GM19372 (cell line): ENCODE data around the gene HLA-DMA.
"Not testable (repeated sequence)": the region's sequence is repeated elsewhere in the genome, so short reads cannot be mapped to it uniquely, and the experiment has no call there.

ENCODE experiments used
- ATAC-seq: cut with Tn5 transposase; IDR thresholded peaks from one replicate; pipeline ENCODE4 v1.9.1; 2021; ENCODE audit warnings: mild to moderate bottlenecking, low read depth, moderate library complexity; ENCODE audit not compliant: unreplicated experiment

Gene HLA-DMA

DNA sequence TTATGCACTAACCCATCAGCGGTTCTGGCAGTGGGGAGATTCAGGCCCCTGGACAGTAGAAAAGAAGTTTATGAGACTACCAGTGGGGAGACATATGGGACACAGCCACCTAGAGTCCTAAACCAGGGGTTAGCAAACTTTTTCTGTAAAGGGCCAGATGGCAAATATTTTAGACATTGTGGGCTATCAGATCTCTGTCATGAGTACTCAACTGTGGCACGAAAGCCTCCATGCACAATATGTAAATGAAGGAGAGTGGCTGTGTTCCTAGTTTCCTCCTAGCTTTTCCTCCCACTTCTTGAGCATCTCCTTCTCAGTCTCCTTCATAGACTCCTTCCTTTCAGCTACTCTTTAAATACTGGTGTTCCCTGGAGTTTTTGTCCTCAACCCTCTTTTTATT lies 3.3 kb upstream of the HLA-DMA start:
- ATAC-seq, result no peak

DNA sequence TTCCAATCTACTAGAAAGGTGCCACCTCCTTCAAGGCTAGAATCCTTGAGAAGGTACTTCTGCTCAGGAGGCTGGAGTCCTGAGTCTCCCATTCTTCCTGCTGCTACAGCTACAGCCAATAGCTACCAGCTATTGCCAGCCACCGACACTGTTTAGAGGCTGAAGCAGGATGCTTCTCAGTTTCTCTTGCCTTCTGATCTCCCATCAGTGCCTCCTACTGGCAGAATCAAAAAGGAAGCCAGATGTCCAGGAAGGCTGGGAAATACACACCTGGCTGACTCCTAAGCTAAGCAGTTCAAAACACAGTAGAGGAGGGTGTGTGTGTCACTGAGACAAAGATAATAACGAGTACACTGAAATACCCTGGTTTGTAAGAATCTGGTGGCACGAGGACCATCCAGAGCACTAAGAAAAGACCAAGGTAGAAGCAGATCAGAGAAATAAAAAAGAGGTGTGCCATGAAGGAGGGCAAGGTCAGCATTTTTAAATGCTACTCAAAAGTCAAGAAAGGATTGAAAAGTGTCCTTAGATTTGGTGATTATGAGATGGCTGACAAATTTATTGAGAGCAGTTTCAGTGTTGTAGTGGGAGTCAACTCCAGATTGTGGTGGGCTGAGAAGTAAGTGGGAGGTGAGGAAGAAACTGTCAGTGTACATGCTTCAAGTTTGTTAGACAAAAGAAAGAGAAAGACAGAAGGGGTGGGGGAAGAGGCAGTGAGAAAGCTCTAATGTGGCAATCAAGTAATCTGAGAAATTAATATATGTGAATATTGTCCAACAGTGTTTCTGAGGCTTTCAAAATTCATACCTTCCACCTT lies 2.3 kb upstream of the HLA-DMA start:
- no peak for ATAC-seq

DNA sequence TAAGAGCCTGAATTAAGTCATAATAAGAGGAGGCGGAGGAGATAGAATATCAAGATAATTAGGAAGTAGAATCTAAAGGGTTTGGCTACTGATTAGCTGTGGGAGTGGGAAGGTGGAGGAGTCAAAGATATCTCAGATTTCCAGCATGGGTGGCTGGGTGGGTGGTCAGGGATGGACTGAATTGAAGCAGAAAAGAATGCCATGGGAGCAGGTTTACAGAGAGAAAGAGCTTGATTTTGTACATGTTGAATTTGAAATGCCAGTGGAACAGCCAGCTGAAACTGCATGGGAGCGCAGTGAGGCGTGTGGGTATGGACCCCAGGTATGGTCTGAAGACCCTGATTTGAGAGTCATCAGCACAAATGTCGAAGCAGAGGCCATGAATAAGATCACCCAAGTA lies 1.4 kb upstream of the HLA-DMA start:
- no peak for ATAC-seq

DNA sequence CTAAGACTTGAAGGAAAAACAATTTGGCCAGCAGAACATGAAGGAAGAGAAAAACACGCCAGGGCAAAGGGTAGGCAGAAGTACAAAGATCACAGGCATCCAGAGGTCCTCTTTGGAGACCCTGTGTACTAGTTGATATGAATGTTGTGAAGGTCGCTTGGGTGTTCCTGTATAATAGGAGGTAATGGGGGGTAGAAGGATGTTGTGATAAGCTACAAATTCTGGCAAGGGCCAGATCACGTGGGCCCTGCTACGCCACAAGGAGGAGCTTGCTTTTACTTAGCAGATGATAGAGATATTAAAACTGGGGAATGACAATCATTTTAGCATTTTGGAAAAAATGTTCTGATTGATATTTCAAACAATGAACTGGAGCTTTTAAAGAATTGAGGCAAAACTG lies 878 bp upstream of the HLA-DMA start:
- no peak for ATAC-seq

DNA sequence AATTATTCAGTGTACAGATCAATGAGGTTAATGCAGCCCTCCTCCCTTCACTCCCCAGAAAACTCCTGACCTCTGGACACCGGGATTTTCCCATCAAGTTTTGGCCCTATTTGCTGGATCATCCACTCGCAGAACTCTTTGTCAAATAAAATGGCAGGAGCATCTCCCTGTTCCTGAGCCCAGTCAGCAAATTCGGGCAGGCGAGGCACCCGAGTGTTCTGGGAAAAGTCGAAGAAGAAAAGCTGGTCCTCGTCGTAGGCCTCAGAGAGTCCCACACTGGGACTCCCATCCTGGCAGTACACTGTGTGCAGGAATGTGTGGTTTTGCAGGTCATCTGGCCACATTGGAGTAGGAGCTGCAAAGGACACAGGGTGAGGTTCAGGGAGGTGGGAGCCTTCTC lies 2.4 kb downstream of the HLA-DMA start:
- no peak for ATAC-seq

DNA sequence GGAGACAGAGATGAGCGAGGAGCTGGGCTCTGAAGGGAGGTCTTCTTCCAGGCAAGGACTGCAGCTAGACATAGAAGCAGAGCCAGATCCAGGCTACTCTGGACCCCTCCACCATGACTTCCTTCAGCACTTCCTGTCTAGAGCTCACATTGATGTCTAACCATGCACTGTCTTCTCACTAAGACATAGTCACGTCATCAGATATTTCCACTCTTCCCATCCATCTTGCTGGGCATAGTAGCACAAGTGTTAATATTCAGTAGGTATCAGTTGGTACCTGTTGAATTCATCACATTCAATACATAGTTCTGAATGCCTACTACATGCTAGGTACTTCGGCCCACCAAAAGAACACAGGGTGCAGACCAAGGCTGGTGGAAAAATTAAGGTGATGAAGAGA lies 2.9 kb downstream of the HLA-DMA start:
- no peak for ATAC-seq

DNA sequence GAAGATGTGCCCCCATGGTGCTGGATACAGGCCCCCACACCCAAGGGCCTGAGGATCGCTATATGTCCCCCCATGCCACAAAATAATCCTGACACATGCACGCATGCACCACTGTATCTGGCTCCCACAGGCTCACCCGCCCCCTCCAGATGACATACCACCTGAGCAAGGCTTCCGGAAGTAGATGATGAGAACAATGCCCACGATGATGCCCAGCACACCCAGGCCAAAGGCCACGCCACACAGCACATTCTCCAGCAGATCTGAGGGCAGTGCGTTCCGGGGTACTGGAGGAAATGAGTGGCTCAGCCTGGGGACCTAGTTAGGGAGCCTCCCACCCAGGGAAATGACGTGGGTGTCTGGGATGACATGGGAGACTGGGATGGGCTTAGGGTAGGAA lies 3.8 kb downstream of the HLA-DMA start:
- no peak for ATAC-seq

DNA sequence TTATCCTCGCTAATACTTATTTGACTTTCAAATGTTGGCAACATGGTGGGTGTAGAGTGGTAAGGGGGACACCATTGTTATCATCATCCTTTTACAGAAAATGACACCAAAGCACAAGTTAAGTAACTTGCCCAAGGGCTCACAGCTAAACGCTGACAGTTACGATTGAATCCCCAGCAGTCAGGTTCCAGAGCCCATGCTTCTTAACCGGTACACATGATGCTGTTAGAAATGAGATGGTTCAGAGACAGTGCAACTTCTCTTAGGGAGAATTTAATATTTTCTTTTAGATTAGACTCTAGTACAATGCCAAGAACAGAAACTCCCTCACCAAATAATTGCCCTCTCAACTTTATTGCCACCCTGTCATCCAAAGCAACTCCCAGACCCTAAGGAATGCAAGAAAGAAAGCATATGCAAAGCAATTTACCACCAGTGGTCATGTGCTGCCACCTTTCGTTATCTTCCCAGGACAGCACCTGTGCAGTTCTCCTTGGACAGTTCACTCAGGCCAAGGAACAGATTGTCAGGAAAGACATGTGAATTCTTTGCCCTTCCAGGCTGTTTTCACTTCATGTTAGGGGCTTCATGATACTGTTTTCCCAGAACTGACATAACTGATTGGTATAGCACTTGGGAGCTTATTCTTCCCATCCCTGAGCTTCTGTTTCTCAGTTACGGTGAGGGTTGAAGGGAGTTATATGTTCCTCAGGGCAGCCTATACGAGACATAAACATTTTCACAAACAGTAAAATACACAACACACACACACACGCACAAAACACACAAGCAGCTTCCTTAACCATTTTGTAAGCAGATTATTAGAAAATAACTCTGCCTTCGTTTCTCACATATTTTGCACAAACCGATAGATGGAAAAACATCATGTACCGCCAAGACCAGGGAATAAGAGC lies 5.1 kb downstream of the HLA-DMA start:
- ATAC-seq, result no peak

DNA sequence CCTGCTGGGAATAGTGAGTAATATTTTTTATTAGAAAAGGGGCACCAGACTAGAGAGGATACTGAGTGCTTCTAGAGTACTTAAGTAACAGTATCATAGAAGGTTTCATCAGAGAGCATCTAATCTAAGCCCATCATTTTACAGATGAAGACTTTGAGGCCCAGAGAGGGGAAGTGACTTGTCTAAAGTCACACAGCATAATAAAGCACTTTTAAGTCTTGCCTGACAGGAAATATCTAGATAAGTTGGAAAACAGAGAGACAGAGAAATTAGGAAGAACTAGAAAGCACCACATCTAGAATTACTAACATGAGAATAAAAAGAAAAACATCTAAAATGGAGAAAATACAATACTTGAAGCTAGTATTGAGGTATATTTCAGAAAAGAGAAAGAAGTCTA lies 6.0 kb downstream of the HLA-DMA start:
- ATAC-seq, result no peak

DNA sequence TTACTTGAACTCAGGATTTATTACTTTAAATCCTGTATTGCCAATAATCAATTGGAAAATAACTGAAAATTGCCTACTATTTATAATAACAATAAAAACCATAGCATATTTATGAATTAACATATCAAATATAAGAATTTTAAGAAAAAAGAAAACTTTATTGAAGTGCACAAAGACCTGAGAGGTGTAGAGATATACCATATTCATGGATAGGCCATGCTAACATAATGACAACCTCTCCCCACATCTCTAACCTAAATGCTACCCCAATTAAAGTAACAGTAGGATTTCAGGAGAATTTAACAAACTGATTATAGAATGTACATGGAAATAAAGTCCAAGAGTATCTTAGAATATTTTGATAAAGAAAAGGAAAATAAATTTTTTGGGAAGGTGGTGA lies 6.9 kb downstream of the HLA-DMA start:
- ATAC-seq, result no peak

DNA sequence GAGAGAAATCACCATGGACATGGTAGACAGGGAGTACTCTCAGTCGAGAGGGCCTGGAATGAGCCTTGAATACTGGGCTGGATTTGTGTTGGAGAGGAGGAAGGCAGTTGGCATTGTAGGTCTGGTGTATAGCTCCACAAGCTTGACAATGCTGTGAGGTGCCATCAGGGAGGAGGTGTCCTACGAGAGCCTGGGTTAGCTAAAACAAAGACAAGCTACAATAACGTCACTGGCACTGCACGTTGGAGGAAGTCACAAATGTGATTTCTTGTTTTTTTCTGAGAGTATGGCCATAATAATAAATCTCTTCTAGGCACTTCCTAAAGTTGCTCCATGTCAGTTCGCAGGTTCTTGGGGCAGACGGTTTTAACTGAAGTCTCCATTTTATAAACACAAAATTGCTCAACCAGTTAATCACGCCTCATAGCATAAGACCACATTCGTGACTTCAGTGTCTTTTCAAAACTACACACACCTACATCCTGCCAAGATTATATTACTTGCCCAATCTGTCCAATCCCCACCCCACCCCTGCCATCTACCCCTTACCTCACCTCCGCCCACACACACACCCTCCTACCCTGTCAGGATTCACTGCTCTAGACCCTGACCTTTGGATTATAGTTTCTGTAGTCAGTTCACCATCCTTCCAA lies 7.7 kb downstream of the HLA-DMA start:
- ATAC-seq, result no peak

DNA sequence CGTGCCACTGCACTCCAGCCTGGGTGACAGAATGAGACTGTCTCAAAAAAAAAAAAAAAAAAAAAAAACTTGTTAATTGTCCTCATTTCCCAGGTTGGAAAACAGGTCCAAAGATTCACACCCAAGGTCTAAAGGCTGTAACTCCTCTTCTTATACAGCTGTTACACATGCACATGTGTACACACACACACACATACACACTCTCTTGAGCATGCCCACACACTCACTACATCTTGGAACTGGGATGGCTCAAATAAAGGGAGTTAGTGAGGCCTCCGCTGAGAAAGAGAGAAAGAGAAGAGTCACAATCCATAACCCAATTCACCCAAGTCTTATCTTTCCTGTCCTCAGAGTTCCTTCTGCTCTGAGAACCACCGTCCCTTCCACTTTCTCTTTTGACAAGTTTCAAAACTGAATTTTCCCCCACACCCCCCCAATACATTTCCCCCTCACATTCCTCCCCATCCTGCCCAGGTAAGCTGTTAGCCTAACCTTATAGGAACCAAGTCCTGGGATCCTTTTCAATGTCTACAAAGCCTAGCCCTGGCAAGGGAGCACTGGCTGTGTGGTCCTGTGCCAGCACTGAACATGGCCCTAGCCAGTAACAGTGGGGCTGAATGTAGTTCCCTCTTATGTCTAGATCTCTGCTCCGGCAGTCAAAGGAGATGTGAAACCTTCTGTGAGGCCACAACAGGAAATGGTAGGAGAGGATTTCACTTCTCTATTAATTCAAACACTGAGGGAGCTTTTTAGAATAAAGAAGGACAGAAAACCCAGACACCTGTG lies 8.8 kb downstream of the HLA-DMA start:
- ATAC-seq, result peak; percentile 47

DNA sequence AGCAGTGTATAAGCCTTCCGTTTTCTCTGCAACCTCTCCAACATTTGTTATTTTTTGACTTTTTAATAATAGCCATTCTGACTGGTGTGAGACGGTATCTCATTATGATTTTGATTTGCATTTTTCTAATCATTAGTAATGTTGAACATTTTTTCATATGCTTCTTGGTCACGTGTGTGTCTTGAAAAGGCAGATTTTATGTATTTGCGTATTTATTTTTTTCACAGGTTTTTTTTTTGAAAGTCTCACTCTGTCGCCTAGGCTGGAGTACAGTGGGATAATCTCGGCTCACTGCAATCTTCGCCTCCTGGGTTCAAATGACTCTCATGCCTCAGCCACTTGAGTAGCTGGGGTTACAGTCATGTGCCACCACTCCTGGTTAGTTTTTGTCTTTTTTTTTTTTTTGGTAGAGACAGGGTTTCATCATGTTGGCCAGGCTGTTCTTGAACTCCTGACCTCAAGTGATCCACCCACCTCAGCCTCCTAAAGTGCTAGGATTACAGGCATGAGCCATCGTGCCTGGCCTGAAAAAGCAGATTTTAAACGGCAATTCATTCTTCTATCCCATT lies 10.3 kb downstream of the HLA-DMA start:
- ATAC-seq, result not testable (repeated sequence)

DNA sequence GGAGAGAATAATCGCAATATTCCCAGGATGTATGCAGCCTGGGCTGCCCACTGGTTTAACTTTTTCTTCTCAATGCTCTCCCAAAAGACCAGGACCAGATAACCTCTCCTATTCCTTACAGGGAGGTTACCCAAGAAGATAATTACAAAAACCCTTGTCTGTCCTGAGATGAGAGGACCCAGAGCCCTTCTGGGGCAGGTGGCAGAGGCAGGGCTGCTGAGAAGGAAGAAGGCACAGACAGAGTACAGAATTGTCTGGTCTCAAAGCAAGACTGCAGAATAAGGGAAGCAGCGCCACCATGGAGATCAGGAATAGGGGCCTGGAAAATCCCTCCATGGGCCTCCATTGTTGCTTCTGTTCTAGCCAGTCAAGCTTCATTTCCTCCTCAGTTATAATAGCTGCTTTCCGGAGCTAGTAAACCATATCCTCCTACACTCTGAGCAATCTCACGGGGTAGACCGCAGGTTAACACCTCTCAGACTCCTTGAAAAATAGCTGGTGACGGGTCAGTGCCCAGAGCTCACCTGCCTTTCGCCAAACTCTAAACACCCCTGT lies 11.6 kb downstream of the HLA-DMA start:
- peak; percentile 54 for ATAC-seq

DNA sequence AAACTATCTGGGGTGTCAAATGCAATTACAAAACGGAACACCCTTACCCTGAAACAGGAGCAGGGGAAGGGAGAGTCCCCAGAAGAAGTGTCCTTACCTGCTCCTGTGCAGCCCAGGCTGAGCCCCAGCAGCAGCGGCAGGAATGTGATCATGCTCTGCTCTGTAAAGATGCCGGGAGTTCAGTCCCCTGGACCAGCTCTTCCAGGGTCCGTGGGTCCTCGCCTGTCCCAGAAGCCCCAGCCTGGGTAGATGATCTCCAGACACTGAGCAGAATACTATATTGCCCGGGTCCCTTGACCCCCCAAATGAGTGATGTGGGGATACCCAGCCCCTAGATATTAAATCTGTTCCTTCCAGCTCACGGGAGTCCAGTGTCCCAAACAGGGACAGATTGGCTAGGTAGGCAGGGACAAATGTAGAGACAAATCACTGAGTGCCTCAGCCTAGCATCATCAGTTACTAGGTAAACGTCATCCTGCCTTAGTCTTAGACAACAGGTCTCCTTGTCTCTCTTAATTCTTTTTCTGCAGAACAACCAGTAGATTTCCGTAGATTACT lies 12.2 kb downstream of the HLA-DMA start, which contains the start of gene HLA-DMB:
Gene HLA-DMB, minus strand, starts transcription at position 373 of the 558 bp plus-strand sequence. Its CDS starts 221 bp downstream, at position 152.
- ATAC-seq, result peak; percentile 45

DNA sequence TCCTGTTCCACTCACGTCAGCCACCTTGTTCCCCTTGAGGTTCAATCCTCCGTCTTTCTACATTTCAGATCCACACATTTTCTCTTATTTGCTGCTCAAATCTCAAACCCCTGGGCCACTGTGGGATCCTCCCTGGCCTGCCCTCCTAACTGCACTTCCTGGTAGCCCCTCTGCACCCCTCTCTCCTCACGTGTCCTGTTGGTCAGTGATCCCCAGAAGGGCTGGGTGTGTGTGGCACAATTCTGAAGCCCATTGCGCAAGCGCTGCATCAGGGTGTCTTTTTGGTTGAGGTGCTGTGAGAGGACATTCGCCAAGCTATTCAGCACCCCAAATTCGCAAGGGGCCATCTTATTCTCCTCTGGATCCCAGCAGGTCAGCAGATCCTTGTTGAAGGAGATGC lies 14.4 kb downstream of the HLA-DMA start:
- no peak for ATAC-seq

DNA sequence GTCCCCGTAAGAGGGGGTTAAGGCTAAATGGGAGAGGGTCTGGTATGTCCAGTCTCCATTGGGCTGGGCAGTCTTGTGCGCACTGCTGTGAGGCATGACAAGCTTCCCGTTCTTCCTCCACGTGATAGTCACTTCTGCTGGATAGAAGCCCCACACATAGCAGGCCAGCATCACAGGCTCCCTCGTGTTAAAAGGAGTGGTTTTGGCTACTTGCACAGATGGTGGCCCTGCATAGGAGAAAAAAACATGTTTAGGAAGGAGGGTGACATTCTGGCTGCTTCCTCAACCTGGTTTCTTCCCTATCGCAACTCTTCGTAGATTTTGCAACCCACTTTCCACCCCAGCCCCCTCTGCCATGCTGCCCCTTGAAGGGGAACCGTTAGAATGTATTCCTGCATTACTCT lies 15.7 kb downstream of the HLA-DMA start:
- ATAC-seq, result no peak

DNA sequence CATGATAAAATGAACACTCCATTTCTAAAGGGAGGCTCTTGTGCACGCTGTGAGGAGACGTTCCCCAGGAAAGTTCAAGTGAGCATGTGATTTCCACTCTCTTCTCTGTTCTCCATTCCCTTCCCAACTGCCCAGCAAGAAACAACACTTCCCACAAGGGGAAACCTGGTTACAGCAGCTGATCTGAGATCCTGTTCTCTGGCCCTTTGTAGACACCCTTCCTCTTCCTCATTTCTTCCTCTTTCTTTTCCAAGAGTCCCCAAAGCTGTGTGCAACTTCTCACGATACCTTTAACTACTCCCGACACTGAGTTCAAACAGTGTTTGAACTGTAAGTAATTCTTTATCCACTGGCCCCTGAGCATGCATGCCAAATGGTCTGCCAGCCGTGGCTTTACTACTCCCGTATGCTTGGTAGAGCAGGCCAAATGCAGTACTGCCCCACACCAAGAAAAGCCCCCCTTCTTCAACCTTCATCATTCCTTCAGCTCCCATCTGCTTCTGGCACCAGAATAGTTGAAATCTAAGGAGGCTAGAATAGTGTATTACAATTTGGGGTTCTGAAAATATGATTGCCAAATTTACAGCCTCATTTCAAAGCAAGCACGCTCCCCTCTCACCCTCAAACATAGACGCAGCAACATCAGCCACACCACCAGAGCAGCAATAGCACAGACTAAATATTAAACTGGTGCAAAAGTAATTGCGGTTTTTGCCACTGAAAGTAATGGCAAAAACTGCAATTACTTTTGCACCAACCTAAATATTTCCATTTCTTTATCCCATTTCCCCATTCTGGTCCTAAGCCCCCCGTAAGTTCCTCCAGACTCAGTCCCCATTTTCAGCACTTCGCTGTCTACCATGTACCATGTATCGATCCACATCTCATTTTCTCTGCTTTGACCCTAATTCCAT lies 16.4 kb downstream of the HLA-DMA start:
- ATAC-seq, result no peak
